ENCODE results near the gene EPC2.

The EPC2 gene

DNA sequence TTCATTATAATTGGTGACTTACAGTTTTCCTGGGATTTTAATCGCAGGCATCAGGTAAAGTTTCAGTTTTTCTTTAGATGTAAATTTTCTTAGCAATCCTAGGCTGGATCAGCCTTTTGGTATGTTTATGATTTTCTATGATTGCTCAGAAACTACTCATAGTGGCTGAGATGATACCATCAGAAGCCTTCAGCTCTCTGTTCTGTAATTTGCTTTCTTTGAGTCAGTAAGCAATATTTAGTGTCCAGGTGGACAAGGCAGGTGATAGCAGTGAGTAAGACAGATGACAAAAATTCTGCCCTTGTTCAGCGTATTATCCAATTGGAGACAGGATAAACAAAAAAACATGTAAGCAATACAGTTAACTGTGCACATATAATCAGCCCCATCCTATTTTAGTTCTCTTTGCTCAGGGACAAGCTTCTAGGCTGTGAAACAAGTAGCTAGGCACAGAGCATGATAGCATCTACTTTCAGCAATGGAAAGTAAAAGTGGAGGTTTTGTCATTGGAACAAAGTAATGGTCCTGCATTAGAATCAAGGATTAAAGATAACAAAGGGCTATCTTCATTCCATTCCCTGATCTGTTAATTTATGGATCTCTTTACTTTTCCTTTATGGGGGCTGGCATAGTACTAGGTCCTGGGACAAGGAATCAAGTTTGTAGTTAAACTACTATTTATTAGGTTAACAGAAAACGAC is 100.8 kb downstream of the EPC2 start:
- H3K4me3 ChIP-seq (ENCODE audit: low read depth, low read length): no peak overlapping the region
- TF ChIP-seq CTCF (conservative IDR thresholded peaks at IDR 0.05; ENCODE audit: low read depth, low read length): no peak
- DNase-seq (ENCODE audit: low read depth): no peak

GRCh38 chr2:148746973-148747372 is 102.4 kb downstream of the EPC2 start:
- no peak for DNase-seq (ENCODE audit: low read depth)
- no peak overlapping the region for H3K4me3 ChIP-seq (ENCODE audit: low read depth, low read length)
- no peak for TF ChIP-seq CTCF (conservative IDR thresholded peaks at IDR 0.05; ENCODE audit: low read depth, low read length)

- DNase-seq (ENCODE audit: low read depth): no peak
- TF ChIP-seq CTCF (conservative IDR thresholded peaks at IDR 0.05; ENCODE audit: low read depth, low read length): no peak
These were observed 107.4 kb downstream of the EPC2 start for GRCh38 chr2:148751907-148752306.

DNA sequence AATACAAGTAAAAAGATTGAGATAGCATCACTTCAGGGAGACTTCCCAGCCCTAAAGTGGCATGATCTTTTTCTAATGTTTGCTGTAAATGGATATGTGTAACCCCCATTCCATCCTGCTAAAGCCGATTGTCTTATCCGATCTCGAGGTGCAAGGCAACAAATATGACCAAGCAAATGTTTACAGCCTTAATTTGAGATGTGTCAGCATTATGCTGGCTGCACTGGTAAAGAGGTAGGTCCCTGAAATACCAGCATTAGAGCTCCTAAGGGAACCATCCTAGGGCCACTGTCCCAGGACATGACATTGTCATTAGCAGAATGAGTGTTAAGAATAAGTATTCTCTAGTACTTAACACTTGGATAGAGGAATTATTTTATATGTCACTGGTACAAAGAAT is 108.4 kb downstream of the EPC2 start:
- no peak for TF ChIP-seq CTCF (conservative IDR thresholded peaks at IDR 0.05; ENCODE audit: low read depth, low read length)
- no peak for DNase-seq (ENCODE audit: low read depth)
- H3K4me3 ChIP-seq (ENCODE audit: low read depth, low read length): no peak overlapping the region

More at GRCh38 chr2:148751907-148752306, 107.4 kb downstream of the EPC2 start:
- no peak overlapping the region for H3K4me3 ChIP-seq (ENCODE audit: low read depth, low read length)

- no peak overlapping the region for H3K4me3 ChIP-seq (ENCODE audit: low read depth, low read length)
- no peak for TF ChIP-seq CTCF (conservative IDR thresholded peaks at IDR 0.05; ENCODE audit: low read depth, low read length)
- no peak for DNase-seq (ENCODE audit: low read depth)
These were observed 110.3 kb downstream of the EPC2 start for GRCh38 chr2:148754864-148755263.

DNA sequence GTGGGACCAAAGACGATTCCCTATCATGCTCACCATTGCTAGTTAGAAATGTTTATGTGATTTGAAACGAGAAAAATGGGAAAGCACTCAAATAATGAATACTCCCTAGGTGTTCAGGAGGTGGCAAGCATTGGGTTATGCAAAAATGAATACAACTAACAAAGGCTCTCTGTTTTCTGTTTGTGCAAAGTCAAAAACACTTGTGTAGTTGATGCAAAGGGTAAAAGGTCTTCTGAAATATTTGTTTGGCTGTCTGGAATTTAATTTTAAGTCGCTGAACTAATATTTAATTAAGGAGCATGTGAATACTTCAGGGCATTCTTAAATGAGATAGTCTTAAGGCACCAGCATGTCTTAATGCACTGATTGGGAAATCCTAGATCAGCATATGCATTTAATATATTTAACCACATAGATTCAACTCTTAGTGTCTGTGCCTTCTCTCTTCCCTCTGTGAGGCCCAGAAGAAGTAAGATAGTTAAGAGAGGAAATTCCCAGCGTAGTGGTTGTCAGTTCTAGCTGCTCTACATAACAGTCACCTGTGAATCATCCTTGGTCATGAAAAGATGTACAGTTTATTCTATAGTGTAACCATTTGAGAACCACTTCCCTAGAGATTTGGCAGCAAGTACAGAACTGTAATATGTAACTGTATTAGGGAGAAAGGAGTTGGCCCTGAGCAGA is 111.9 kb downstream of the EPC2 start:
- TF ChIP-seq CTCF (conservative IDR thresholded peaks at IDR 0.05; ENCODE audit: low read depth, low read length): no peak
- H3K4me3 ChIP-seq (ENCODE audit: low read depth, low read length): no peak overlapping the region
- DNase-seq (ENCODE audit: low read depth): peak; percentile 52

DNA sequence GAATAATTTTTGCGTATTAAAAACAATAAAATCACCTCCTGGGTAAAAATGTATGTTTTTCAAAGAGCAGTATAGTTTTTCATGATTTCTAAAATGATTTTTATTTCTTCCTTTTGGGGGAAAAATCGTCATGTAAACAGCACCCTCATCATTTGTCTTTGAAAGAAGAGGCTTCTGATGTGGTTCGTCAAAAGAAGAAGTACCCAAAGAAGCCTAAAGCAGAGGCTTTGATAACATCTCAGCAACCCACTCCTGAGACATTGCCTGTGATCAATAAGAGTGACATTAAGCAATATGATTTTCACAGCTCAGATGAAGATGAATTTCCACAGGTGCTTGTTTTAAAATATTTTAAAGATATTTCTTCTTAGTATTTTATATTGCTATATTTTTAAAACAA is 120.3 kb downstream of the EPC2 start:
- H3K4me3 ChIP-seq (ENCODE audit: low read depth, low read length): no peak overlapping the region
- DNase-seq (ENCODE audit: low read depth): no peak
- no peak for TF ChIP-seq CTCF (conservative IDR thresholded peaks at IDR 0.05; ENCODE audit: low read depth, low read length)
